Adrenal gland (tissue), 12 donors: ENCODE results near the gene ZNF664. TPM values are rescaled to one million over a fixed set of nuclear protein-coding genes. Genes with fewer than 3 reads are reported as not detected.

Experiments
- DNase-seq, 7 donors: peaks; one replicate each; pipeline ENCODE4 v3.0.0-alpha.2; 2019 to 2020
- H3K27ac ChIP-seq, 5 donors: fragments of 200-600 bp; sonication (generic) in 4 of 5; 1 replicate in 3 of 5; 2 replicates in 2 of 5; pipeline versions ENCODE4 v1.5.1 to v1.8.0; 2016 to 2020; ENCODE audit warnings: mild to moderate bottlenecking in 1 of 5
- H3K27me3 ChIP-seq: fragments of 200-600 bp; 2 replicates; pipeline ENCODE4 v1.8.0; 2021
- H3K36me3 ChIP-seq, 2 donors: fragments of 200-600 bp; replicated peaks in 1 of 2; 1 replicate in 1 of 2; 2 replicates in 1 of 2; pipeline versions ENCODE4 v1.5.1 to v1.8.0; 2018 to 2022
- H3K4me1 ChIP-seq, 2 donors: fragments of 200-600 bp; replicated peaks in 1 of 2; 1 replicate in 1 of 2; 2 replicates in 1 of 2; pipeline versions ENCODE4 v1.5.1 to v1.8.0; 2018 to 2021
- H3K4me3 ChIP-seq, 4 donors: fragments of 200-600 bp; sonication (generic) in 3 of 4; one replicate each; pipeline ENCODE4 v1.5.1; 2016 to 2018
- H3K9me3 ChIP-seq, 3 donors: fragments of 200-600 bp; sonication (generic) in 1 of 3; replicated peaks in 1 of 3; 1 replicate in 2 of 3; 2 replicates in 1 of 3; pipeline versions ENCODE4 v1.5.1 to v1.8.0; 2016 to 2021
- POLR2A ChIP-seq, 2 donors: fragments of 450-650 bp; IDR thresholded peaks; one replicate each; pipeline ENCODE4 v1.6.1; 2017; ENCODE audit warnings: antibody characterized with exemption in 2 of 2, mild to moderate bottlenecking in 2 of 2, moderate library complexity in 1 of 2
- WGBS, 4 donors: extraction: QIAGEN DNeasy Blood & Tissue Kit in 2 of 4; methylation state at CpG; one replicate each; pipeline versions ENCODE4 v1.1.5 to v1.1.7; 2013 to 2017; 5-methylcytosine and 5-hydroxymethylcytosine counted together
- intact Hi-C, 2 donors: fragments of 100-400 bp; cut with DNase I; formaldehyde crosslinking; loops; one replicate each; pipeline versions ENCODE4 v1.14.1 to v1.15.0; 2022 to 2023
- polyA plus RNA-seq, 3 donors: library from polyadenylated mRNA; stranded (reverse); fragments of 200-250 nt in 2 of 3; fragments of 350-450 nt in 1 of 3; fragmentation: Illumina TruSeq in 1 of 3; extraction: RNeasy Lipid Tissue Mini Kit (QIAGEN cat#74804) in 1 of 3; gene quantifications; one replicate each; pipeline ENCODE4 v1.2.3, GENCODE V29; 2013 to 2014
- total RNA-seq, 9 donors: library from RNA; depleted of rRNA in 4 of 9; stranded (reverse); fragments of >200 nt in 4 of 9; fragments of 120-200 nt in 1 of 9; fragmentation: NEBNext Ultra II Directional in 1 of 9; extraction: Animal tissue kit (Norgen Biotek cat#: 25700) in 1 of 9; gene quantifications; one replicate each; pipeline versions ENCODE4 v1.1.0 to v1.2.4, GENCODE V29; 2013 to 2023
- TF ChIP-seq, protein P1 (sequence below), 6 experiments: fragments of 450-650 bp in 4 of 6; fragments of 200-600 bp in 2 of 6; sonication (generic) in 1 of 6; IDR thresholded peaks; 1 replicate in 5 of 6; 2 replicates in 1 of 6; pipeline versions ENCODE4 v1.5.1 to v1.8.0; 2016 to 2021; ENCODE audit warnings: antibody characterized with exemption in 6 of 6, mild to moderate bottlenecking in 2 of 6, moderate library complexity in 1 of 6
- donor health status: healthy with polysubstance abuse.
- donor health status: Bipolar disorder and iron deficiency.
- donor health status: DM: yes; HTN: yes; CAD: no.
- donor health status: DM: no; HTN: no; CAD: no.
- donor health status: DM: no; HTN: no; CAD: no.
- donor health status: DM: yes; HTN: yes; CAD: no.

Gene ZNF664
- total and polyA plus RNA-seq, 12 donors: 19.6 to 66.9 (median 49.4) TPM

DNA sequence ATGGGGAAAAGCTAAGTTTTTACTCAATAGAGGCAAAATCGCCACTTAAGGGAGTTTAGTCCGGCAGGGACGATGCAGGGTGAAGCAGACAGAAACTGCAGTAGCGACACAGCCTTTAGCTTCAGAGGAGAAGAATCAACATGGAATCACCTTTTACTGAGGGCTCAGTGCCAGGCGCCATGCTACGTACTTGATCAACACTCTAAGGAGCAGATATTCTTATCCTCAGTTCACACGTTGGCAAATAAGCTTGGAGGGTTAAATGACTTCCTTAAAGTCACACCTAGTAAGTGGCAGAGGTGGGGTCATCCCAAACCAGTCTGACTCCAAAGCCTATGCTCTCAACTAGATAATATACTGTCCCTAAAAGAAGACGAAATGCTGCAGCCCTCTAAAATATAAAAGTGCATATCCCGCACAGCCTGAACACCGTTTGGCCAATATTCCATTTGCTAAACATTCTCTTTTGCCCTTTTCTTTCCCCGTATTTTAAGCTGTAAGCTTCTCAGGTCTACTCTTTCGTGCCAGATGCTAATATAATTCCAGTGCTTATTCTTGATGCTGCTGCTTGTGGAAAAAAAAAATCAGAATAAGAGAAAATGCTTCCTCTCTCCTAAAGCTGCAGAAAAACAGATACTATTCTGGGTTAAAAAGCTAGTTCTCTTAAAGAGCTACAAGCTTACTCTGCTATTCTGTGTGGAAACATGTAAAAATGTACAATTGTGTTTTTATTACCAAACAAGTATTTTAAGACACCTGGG, 11.2 kb upstream of the ZNF664 start:
- no peaks in the 10 kb centered on the region for H3K27me3 ChIP-seq
- no peak for DNase-seq
- H3K36me3 ChIP-seq: no peaks in the 10 kb centered on the region
- H3K9me3 ChIP-seq: peaks cover 0 to 4% (median 0%) of the 10 kb centered on the region in 3 donors
- H3K4me1 ChIP-seq: no peaks in the 10 kb centered on the region
- no peak overlapping the region for H3K4me3 ChIP-seq
- no peak overlapping the region for H3K27ac ChIP-seq
- intact Hi-C loops: no loop called here
- no peak for TF ChIP-seq POLR2A (IDR thresholded peaks at IDR 0.05)
- TF ChIP-seq, protein P1, sequence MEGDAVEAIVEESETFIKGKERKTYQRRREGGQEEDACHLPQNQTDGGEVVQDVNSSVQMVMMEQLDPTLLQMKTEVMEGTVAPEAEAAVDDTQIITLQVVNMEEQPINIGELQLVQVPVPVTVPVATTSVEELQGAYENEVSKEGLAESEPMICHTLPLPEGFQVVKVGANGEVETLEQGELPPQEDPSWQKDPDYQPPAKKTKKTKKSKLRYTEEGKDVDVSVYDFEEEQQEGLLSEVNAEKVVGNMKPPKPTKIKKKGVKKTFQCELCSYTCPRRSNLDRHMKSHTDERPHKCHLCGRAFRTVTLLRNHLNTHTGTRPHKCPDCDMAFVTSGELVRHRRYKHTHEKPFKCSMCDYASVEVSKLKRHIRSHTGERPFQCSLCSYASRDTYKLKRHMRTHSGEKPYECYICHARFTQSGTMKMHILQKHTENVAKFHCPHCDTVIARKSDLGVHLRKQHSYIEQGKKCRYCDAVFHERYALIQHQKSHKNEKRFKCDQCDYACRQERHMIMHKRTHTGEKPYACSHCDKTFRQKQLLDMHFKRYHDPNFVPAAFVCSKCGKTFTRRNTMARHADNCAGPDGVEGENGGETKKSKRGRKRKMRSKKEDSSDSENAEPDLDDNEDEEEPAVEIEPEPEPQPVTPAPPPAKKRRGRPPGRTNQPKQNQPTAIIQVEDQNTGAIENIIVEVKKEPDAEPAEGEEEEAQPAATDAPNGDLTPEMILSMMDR (IDR thresholded peaks at IDR 0.05): no peak
- WGBS, 4 donors: 81 to 88% (median 85%) methylated on average over 12 of the region's 12 CpGs

DNA sequence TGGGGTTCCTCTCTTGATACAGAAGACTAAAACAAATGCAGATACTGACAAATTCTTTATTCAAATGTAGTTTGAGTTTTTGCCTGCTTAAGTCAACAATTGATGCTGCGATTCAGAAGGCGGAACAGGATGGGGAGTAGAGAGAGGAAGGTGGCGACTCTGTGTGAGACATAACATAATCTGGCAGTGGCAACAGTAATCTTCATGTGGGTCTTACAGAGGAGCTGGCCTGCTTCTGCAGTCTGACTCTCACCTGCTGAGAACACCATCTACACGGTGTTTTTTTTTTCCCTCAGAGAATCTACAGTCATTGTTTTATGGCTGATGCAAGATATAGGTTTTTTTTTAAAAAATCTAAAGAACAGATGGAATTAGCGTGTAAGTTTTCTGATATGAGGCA, 10.5 kb upstream of the ZNF664 start:
- 78 to 87% (median 83%) methylated on average over 5 of the region's 5 CpGs for WGBS, 4 donors
- Histone ChIP-seq H3K4me3 (no peak overlapping the region), H3K4me1 (no peaks in the 10 kb centered on the region), H3K27me3 (no peaks in the 10 kb centered on the region), H3K27ac (no peak overlapping the region), H3K9me3 (peaks cover 0 to 4% (median 0%) of the 10 kb centered on the region in 3 donors), H3K36me3 (no peaks in the 10 kb centered on the region)
- no peak for DNase-seq
- TF ChIP-seq POLR2A (IDR thresholded peaks at IDR 0.05): no peak
- TF ChIP-seq, protein P1 (IDR thresholded peaks at IDR 0.05): no peak
- intact Hi-C loops: no loop called here

DNA sequence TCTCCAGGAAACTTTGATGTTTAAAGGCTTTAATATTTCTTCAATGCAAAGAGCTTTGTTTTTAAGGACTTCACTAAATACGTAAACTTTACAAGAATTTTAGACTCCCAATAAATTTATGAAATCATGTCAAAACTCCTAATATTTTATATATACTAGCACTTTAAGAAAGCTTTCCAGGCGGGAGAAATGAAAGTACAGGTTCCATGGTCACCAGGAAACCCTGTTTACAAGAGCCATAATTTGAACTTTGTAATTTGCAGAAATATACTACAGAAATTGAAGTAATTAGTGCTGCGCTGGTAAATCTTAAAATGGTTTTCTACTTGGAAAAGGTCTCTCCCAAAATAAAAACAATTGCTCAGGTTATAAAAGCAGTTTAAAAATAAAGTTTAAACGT, 9.2 kb upstream of the ZNF664 start:
- H3K27me3 ChIP-seq: no peaks in the 10 kb centered on the region
- no peaks in the 10 kb centered on the region for H3K36me3 ChIP-seq
- H3K9me3 ChIP-seq: peaks cover 0 to 4% (median 0%) of the 10 kb centered on the region in 3 donors
- TF ChIP-seq, protein P1 (IDR thresholded peaks at IDR 0.05): no peak
- H3K4me3 ChIP-seq: no peak overlapping the region
- intact Hi-C loops: no loop called here
- DNase-seq: no peak
- whole genome bisulfite sequencing, 4 donors: 86 to 94% (median 93%) methylated on average over 4 of the region's 4 CpGs
- H3K27ac ChIP-seq: no peak overlapping the region
- H3K4me1 ChIP-seq: no peaks in the 10 kb centered on the region

DNA sequence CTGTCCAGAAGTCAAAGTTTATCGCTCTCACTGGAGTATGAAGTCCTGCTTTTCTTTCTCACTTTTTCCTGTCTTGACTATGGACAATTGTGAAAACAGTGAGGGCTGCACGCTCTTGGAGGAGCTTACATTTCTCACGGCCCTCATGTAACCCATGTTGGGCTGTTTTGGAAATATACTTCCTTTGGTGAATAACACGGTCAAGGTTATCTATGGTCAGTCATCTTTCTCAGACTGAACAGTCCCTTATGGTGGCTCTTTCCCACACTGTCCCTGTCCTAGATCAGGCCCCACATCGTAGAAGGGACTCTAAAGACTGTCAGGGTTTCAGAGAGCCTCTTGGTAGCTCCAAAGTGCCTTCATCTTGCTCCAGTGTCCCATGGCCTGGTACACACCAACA, 7.6 kb upstream of the ZNF664 start:
- Histone ChIP-seq H3K4me3 (no peak overlapping the region), H3K27ac (no peak overlapping the region), H3K36me3 (no peaks in the 10 kb centered on the region), H3K4me1 (no peaks in the 10 kb centered on the region), H3K27me3 (no peaks in the 10 kb centered on the region), H3K9me3 (peaks cover 0 to 4% (median 0%) of the 10 kb centered on the region in 3 donors)
- WGBS, 4 donors: 47 to 63% (median 51%) methylated on average over 5 of the region's 5 CpGs
- DNase-seq: no peak
- no peak for TF ChIP-seq POLR2A (IDR thresholded peaks at IDR 0.05)
- TF ChIP-seq, protein P1 (IDR thresholded peaks at IDR 0.05): no peak
- intact Hi-C loops: loop anchor here in 1 of 2 donors (5.0 kb wide), 1 partner anchor 58 kb away; no protein-coding TSS in a partner anchor
